ENCODE measurements around the gene NEU2.

The NEU2 gene

GRCh38 chr2:233079473-233079877 is 47.0 kb downstream of the NEU2 start:
- DNase-seq (ENCODE audit: low spot score): no peak

DNA sequence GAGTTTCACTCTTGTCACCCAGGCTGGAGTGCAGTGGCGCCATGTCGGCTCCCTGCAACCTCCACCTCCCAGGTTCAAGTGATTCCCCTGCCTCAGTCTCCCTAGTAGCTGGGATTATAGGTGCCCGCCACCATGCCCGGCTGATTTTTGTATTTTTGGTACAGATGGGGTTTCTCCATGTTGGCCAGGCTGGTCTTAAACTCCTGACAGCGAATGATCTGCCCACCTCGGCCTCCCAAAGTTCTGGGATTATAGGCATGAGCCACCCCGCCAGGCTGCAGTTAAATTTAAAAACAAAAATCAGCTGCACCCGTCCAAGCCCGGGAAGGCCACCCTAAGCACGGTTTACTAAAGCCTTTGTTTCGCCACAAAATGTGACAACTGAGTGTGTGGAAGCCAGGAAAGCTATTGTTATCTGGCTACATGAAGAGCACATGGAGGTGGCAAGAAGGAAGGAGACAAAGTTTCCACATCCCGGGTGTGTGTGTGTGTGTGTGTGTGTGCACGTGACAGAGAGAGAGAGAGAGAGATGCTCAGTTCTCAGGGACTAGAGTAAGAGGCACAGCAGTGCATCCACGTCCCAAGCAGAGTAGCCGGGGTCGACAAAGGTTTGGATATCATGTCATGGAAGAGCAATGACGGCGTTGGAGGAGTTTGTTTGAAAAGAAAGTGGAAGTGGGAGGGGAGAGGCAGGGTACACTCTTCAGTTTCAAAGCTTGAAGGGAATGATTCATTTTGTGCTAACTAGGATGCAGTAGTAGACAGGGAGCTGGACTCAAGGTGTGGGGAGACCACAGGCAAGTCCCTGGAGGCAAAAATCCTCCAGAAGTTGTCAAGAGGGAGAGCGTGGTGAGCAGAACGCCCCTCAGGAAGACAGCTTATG is 47.7 kb downstream of the NEU2 start:
- no peak for DNase-seq (ENCODE audit: low spot score)

- DNase-seq (ENCODE audit: low spot score): no peak
These were observed 48.4 kb downstream of the NEU2 start for GRCh38 chr2:233080836-233081229.

DNA sequence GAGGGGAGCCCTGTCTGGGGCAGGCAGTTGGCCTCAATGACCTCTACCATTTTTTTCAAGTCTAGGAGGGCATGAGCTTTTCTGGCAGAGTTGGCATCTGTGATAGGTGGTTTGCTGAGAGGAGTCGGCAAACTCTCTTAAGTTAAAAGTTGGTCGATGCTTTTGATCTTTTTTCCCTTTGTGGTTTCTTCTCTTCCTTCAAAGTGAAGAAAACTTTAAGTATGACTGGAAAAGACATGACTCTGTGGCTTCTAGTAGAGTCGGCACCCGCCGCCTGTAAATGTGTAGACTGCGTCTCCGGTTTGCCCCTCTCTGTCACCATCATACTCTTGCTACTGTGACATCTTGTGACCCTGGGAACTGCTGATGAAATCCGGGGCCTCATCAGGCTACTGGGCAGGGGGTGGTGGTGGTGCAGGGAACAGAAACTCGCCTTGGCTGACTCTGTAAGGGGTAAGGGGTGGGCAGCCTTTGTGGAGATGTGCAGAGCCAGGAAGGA is 48.8 kb downstream of the NEU2 start:
- no peak for DNase-seq (ENCODE audit: low spot score)

- DNase-seq (ENCODE audit: low spot score): no peak
These were observed 49.3 kb downstream of the NEU2 start for GRCh38 chr2:233081731-233082221.

DNA sequence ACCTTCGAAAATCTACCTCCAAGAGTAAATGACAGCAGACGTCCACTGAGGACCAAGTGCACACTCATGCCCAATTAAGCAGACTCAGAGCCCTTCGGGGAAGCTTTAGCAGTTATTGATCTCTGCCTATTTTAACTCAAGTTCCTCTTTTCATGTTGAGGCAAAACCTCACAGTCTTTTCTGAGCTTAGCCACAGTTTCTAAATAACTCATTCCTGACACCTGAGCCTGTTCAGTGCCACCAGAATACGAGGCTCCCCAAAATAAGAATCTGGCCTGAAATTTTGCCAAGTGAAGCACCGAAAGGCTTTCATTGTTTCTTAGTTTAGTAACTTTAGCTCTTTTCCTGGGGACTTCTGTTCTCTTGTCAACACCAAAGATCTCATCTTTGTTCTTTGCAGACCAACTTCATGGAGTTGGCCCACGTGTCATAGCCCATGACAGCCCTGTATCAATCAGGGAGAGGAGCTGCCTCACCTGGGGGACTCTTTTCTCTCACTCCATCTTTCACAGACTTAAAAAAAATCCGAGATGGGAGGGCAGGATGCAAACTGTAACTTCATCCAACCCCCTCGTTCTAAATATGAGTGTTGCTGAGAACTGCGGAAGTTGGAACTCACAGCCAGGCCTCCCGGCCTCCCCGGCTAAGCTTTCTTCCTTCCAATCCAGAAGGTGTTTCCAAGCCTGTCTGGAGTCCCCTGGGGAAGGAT is 49.9 kb downstream of the NEU2 start:
- no peak for DNase-seq (ENCODE audit: low spot score)

- no peak for DNase-seq (ENCODE audit: low spot score)
These were observed 50.7 kb downstream of the NEU2 start for GRCh38 chr2:233082931-233083755.

GRCh38 chr2:233083782-233084181 is 51.3 kb downstream of the NEU2 start:
- DNase-seq (ENCODE audit: low spot score): no peak

DNA sequence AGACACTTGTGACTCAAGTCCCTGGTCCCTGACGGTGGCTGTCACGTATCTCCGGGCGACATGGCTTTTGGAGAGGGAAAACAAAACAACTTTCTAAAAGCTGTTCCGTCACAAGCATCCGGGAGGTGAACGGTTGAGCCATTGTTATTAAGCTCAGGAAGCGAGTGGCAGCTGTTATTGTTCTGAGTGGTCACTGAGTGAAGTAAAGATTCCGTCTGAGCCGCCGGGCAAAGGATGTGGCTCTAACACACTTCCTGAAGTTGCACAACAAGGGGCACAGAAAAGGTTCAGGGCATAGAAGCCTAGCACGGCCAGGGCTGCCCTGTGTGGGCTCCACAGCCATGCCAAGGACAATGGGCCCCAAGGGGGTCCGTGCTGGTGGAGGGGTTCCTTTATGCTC is 52.0 kb downstream of the NEU2 start:
- peak; percentile 94 for DNase-seq (ENCODE audit: low spot score)

Measured in kidney capillary endothelial cell (primary cell).